HFFc6 (cell line): ENCODE data around the gene SUGP2. TPM values are rescaled to one million over a fixed set of nuclear protein-coding genes. Genes with fewer than 3 reads are reported as not detected.

Experiments used
- DNase-seq: peaks from one replicate; pipeline ENCODE4 v3.0.0-alpha.2; 2018
- H3K27ac Mint-ChIP-seq: 2 replicates; pipeline ENCODE4 v1.8.0; 2020; ENCODE audit warnings: mild to moderate bottlenecking, mixed read lengths
- H3K27me3 Mint-ChIP-seq: 2 replicates; pipeline ENCODE4 v1.8.0; 2021; ENCODE audit warnings: mild to moderate bottlenecking, moderate library complexity, mixed read lengths; ENCODE audit not compliant: insufficient read depth
- H3K36me3 Mint-ChIP-seq: 2 replicates; pipeline ENCODE4 v1.8.0; 2021; ENCODE audit warnings: low read depth, mixed read lengths
- H3K4me1 Mint-ChIP-seq: 2 replicates; pipeline ENCODE4 v1.8.0; 2020; ENCODE audit warnings: low read depth, mixed read lengths
- H3K4me3 Mint-ChIP-seq: 2 replicates; pipeline ENCODE4 v1.8.0; 2020; ENCODE audit warnings: mild to moderate bottlenecking, moderate library complexity, mixed read lengths
- H3K9me3 Mint-ChIP-seq: 2 replicates; pipeline ENCODE4 v1.8.0; 2020; ENCODE audit warnings: mild to moderate bottlenecking, mixed read lengths
- CTCF ChIP-seq: fragments of 200-600 bp; sonication (generic); IDR thresholded peaks from 2 replicates; pipeline ENCODE4 v1.5.0; 2021; ENCODE audit warnings: antibody characterized with exemption, mild to moderate bottlenecking
- total RNA-seq, 6 experiments: library from RNA; stranded (reverse); fragmentation: NEBNext Ultra II Directional; extraction: Animal tissue kit (Norgen Biotek cat#: 25700); gene quantifications; 2 replicates in 1 of 6; 3 replicates in 5 of 6; pipeline ENCODE4 v1.2.3, GENCODE V29; 2021

SUGP2 gene
- total RNA-seq, 6 experiments from 2014 or later = 57.6 to 71.5 (median 61.8) TPM

GRCh38 chr19:19053508-19054314 lies 20.4 kb upstream of the SUGP2 start:
- Mint-ChIP-seq H3K9me3 (no peaks in the 10 kb centered on the region), H3K4me3 (no peak overlapping the region), H3K27me3 (no peaks in the 10 kb centered on the region), H3K36me3 (peaks cover 8% of the 10 kb centered on the region), H3K4me1 (no peaks in the 10 kb centered on the region), H3K27ac (no peak overlapping the region)
- no peak for DNase-seq
- TF ChIP-seq CTCF = peak; percentile 86

- Mint-ChIP-seq H3K9me3 (no peaks in the 10 kb centered on the region), H3K27ac (no peak overlapping the region), H3K36me3 (peaks cover 8% of the 10 kb centered on the region), H3K27me3 (no peaks in the 10 kb centered on the region), H3K4me3 (no peak overlapping the region), H3K4me1 (no peaks in the 10 kb centered on the region)
- TF ChIP-seq CTCF = no peak
- DNase-seq = no peak
Measured at GRCh38 chr19:19052921-19053320, 19.6 kb upstream of the SUGP2 start.

- H3K9me3 Mint-ChIP-seq = no peaks in the 10 kb centered on the region
- no peak for DNase-seq
- no peak overlapping the region for H3K27ac Mint-ChIP-seq
- H3K4me1 Mint-ChIP-seq = no peaks in the 10 kb centered on the region
- H3K36me3 Mint-ChIP-seq = peaks cover 15% of the 10 kb centered on the region
- H3K4me3 Mint-ChIP-seq = no peak overlapping the region
- TF ChIP-seq CTCF = no peak; the same call in 1 of the 2 replicates
- H3K27me3 Mint-ChIP-seq = no peaks in the 10 kb centered on the region
Measured at GRCh38 chr19:19051478-19052213, 18.3 kb upstream of the SUGP2 start.

- Mint-ChIP-seq H3K27me3 (no peaks in the 10 kb centered on the region), H3K9me3 (no peaks in the 10 kb centered on the region), H3K36me3 (peaks cover 15% of the 10 kb centered on the region), H3K4me1 (no peaks in the 10 kb centered on the region), H3K27ac (no peak overlapping the region), H3K4me3 (no peak overlapping the region)
- no peak for TF ChIP-seq CTCF
- no peak for DNase-seq
Measured at GRCh38 chr19:19050731-19051130, 17.4 kb upstream of the SUGP2 start.

- no peaks in the 10 kb centered on the region for H3K9me3 Mint-ChIP-seq
- H3K36me3 Mint-ChIP-seq = peaks cover 15% of the 10 kb centered on the region
- DNase-seq = no peak
- TF ChIP-seq CTCF = no peak
- no peak overlapping the region for H3K4me3 Mint-ChIP-seq
- no peaks in the 10 kb centered on the region for H3K4me1 Mint-ChIP-seq
- no peaks in the 10 kb centered on the region for H3K27me3 Mint-ChIP-seq
- no peak overlapping the region for H3K27ac Mint-ChIP-seq
Measured at GRCh38 chr19:19050104-19050503, 16.8 kb upstream of the SUGP2 start.
